Measurements from ENCODE around the gene SHLD3.

SHLD3 gene

DNA sequence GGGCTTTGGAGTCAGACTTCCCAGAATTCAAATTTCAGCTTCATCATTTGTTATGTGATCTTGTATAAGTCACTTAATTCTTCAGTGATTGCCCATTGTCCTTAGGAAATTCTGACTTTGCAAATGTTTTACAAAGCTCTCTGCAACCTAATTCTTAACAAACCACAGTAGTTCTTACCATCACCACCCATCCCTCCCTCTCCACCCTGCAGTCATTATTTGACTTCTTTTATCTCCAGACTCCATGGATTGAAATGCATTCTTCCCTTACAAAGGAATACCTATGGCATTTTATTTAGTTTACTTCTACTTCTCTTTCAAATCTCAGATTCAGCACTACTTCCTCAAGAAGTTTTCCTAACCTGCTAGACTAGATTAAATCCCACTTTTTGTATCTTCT is 23.1 kb downstream of the SHLD3 start:
- H3K79me2 ChIP-seq (ENCODE audit: insufficient read depth, low read depth), result no peaks in the 10 kb centered on the region
- no peak overlapping the region for H3K9ac ChIP-seq
- no peak overlapping the region for H2AFZ ChIP-seq (ENCODE audit: low read depth)
- no peak overlapping the region for H3K27ac ChIP-seq
- no peak for TF ChIP-seq CTCF (conservative IDR thresholded peaks at IDR 0.05; ENCODE audit: low read depth, low read length)
- H3K27me3 ChIP-seq (ENCODE audit: insufficient read depth, low read depth), result no peaks in the 10 kb centered on the region
- no peaks in the 10 kb centered on the region for H3K36me3 ChIP-seq (ENCODE audit: insufficient read depth)
- no peak overlapping the region for H3K4me2 ChIP-seq
- no peak overlapping the region for H3K4me3 ChIP-seq (IDR thresholded peaks at IDR 0.05; ENCODE audit: insufficient read depth, low read depth, low read length)
- H3K4me1 ChIP-seq (ENCODE audit: low read depth, poor library complexity, severe bottlenecking), result no peaks in the 10 kb centered on the region
- H4K20me1 ChIP-seq (ENCODE audit: insufficient read depth), result no peaks in the 10 kb centered on the region

- Histone ChIP-seq H4K20me1 (ENCODE audit: insufficient read depth) (no peaks in the 10 kb centered on the region), H3K27ac (no peak overlapping the region), H2AFZ (ENCODE audit: low read depth) (no peak overlapping the region), H3K27me3 (ENCODE audit: insufficient read depth, low read depth) (no peaks in the 10 kb centered on the region), H3K4me1 (ENCODE audit: low read depth, poor library complexity, severe bottlenecking) (no peaks in the 10 kb centered on the region), H3K9ac (no peak overlapping the region), H3K36me3 (ENCODE audit: insufficient read depth) (no peaks in the 10 kb centered on the region), H3K79me2 (ENCODE audit: insufficient read depth, low read depth) (no peaks in the 10 kb centered on the region), H3K4me3 (IDR thresholded peaks at IDR 0.05; ENCODE audit: insufficient read depth, low read depth, low read length) (no peak overlapping the region), H3K4me2 (no peak overlapping the region)
- no peak for TF ChIP-seq CTCF (conservative IDR thresholded peaks at IDR 0.05; ENCODE audit: low read depth, low read length)
Measured at GRCh38 chr5:65651144-65651543, 26.3 kb downstream of the SHLD3 start.

- Histone ChIP-seq H3K27me3 (ENCODE audit: insufficient read depth, low read depth) (no peaks in the 10 kb centered on the region), H3K4me3 (IDR thresholded peaks at IDR 0.05; ENCODE audit: insufficient read depth, low read depth, low read length) (no peak overlapping the region), H3K4me2 (no peak overlapping the region), H3K27ac (no peak overlapping the region), H2AFZ (ENCODE audit: low read depth) (no peak overlapping the region), H3K36me3 (ENCODE audit: insufficient read depth) (no peaks in the 10 kb centered on the region), H3K9ac (no peak overlapping the region), H4K20me1 (ENCODE audit: insufficient read depth) (no peaks in the 10 kb centered on the region), H3K4me1 (ENCODE audit: low read depth, poor library complexity, severe bottlenecking) (no peaks in the 10 kb centered on the region), H3K79me2 (ENCODE audit: insufficient read depth, low read depth) (no peaks in the 10 kb centered on the region)
- no peak for TF ChIP-seq CTCF (conservative IDR thresholded peaks at IDR 0.05; ENCODE audit: low read depth, low read length)
Measured at GRCh38 chr5:65654713-65655112, 29.9 kb downstream of the SHLD3 start.

GRCh38 chr5:65663804-65664521 is 39.1 kb downstream of the SHLD3 start:
- TF ChIP-seq CTCF (conservative IDR thresholded peaks at IDR 0.05; ENCODE audit: low read depth, low read length), result no peak
- Histone ChIP-seq H4K20me1 (ENCODE audit: insufficient read depth) (no peaks in the 10 kb centered on the region), H3K9ac (no peak overlapping the region), H2AFZ (ENCODE audit: low read depth) (no peak overlapping the region), H3K4me3 (IDR thresholded peaks at IDR 0.05; ENCODE audit: insufficient read depth, low read depth, low read length) (no peak overlapping the region), H3K36me3 (ENCODE audit: insufficient read depth) (no peaks in the 10 kb centered on the region), H3K4me1 (ENCODE audit: low read depth, poor library complexity, severe bottlenecking) (no peaks in the 10 kb centered on the region), H3K4me2 (no peak overlapping the region), H3K27ac (no peak overlapping the region), H3K79me2 (ENCODE audit: insufficient read depth, low read depth) (no peaks in the 10 kb centered on the region), H3K27me3 (ENCODE audit: insufficient read depth, low read depth) (no peaks in the 10 kb centered on the region)
